M059J (cell line): ENCODE data around the gene CCDC57. TPM values are rescaled to one million over a fixed set of nuclear protein-coding genes. Genes with fewer than 3 reads are reported as not detected.

Experiments
- DNase-seq: peaks from one replicate; pipeline ENCODE4 v3.0.0-alpha.2; 2012; ENCODE audit warnings: low read depth
- total RNA-seq: library from RNA; depleted of rRNA; stranded (reverse); fragments of >200 nt; shearing (Covaris generic); gene quantifications from 2 replicates; pipeline ENCODE4 v1.2.3, GENCODE V29; 2014

Gene CCDC57
- total RNA-seq, 1 experiment from 2014 or later, result 3.4 TPM

DNA sequence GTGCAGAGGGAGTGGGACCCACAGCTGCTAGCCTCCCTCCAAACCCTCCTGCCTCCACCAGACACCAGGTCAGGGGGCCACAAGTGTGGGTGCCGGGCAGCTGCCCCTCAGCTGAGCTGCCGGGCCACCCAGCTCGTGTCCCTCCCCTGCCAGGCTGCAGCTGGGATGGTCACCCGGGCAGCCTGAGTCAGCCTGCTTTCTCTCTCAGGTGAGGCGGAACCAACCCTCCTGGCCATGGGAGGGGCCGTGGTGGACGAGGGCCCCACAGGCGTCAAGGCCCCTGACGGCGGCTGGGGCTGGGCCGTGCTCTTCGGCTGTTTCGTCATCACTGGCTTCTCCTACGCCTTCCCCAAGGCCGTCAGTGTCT is 23.1 kb upstream of the CCDC57 start:
- DNase-seq, result no peak

DNA sequence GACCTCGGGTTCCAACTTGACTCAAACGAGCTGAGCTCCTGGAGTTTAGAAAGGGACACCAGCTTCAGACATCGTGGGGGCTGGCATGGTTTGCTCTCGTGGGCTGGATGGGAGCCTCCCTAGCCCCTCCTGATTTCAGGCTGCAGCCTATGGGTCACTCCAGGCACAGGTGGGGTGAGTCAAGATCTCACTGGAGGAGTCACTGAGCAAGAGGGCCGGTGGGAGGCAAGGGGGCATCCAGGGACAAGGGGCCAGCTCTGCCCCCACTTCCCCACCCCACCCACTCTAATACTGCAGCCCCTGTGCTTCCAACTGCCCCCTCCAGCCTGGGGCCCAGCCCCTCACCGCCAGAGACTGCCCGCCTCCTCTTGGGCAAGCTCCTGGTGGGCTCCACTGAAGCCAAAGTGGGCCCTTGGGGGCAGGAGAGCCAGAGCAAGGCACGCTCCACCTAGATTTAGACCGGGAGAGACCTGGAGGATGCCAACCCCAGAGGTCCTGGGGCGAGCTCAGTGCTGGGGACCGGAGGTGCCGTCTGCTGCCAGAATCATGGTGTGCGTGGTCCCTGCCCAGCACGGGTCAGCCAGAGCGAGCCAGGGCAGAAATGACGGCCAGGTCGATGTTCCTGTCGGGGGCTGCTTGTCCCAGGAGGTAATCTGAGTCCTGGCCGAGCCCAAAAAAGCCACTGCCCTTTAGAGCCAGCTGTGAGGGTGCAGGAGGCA is 22.6 kb upstream of the CCDC57 start:
- DNase-seq, result no peak

DNA sequence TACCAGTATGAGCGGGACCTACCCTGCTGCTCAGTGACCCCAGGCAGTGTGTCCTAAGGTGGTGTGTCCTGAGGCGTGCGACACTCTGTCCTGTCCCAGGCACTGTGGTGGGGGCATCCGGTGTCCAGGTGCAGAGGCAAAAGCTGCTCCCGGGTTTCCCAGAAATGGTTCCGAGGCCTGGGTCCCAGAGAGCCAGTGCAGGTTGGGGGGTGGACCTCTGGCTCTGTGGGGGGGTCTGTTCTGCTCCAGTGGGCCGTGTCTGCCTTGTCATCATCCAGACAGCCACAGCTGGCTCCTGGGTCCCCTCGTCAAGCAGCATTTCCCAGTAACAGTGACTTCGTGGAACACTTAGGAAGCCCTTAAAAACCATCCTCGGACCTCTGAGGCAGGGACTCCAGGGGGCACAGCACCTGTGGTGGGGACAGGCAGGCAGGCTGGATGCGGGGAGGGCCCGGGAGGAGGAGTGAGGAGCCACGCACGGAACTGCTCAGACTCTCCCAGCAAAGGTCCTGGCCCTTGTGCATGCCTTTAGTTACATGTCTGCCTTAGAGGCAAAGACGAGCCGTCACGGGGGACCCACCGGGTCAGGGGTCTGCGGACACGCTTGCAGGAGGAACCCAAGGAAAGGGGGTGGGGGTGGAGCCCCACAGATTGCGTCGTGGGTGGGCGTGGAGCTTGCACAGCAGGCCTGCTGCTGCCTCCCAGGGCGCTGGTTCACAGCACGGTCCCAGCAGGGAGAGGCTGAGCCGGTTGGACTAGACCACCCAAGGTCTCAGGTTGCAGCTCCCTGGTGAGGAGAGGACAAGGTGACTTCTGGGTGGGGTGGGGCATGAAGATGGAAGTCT is 21.8 kb upstream of the CCDC57 start:
- DNase-seq, result no peak

DNA sequence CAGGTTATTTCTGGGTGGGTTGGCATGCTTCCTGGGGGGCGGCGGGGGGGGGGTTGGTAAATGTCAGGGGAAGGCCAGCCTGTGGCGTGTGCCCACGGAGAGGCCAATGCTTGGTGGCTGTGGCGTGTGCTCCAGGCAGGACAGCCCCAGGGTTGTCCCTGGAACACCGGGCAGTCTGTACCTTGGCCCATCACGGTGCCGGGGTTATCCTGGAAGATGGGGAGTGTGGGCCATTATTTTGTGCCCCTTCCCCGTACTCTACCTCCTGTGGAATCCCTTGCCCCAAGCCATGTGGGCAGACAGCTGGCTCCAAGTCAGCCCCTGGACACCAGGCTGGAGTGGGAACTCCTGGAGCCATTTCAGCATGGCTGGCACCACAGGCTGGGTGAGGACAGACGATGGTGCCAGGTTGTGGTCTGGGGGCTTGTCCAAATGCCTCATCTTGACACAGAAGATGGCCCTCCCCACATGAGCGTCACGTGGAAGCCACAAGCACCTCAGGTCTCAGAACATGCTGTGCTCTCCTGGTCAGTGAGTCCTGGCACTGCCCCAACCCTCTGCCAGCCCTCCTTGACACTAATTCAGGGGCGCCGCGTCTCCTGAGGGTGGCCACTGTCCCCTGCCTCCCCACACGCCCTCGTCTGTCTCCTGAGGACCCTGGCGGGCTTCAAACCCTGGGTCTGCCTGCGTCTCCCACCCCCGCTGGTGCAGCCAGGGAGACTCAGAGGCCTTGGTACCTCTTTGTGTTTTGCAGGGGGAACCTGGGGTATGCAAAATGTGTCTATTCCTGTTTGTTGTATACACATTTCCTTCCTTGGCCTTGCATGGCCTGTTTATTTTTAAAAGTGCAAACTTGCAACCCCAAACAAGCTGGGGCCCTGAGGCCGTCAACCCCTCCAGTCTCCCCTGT is 20.5 kb upstream of the CCDC57 start:
- no peak for DNase-seq

DNA sequence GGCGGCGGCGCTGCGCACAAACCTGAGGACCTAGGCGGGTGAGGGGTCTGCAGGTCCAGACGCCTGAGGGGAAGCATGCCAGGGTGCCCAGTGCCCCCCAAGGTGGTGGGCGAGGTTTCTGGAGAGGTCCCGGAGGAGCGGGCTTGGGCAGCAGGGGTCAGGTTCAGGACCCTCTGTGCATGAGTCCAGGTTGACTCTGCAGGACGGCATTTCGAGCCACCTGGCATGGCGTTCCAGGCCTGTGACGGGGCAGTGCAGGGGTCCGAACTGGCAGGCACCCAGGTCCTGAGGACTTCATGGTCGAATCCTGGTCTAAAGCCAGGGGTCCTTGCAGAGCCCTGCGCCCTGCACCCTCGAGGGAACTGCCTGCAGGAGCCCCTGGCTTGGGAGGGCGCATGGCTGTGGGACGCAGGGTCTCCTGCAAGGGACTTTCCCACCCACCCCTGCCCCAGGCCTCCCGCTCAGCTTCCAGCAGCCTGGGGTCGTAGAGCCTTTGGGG is 19.7 kb upstream of the CCDC57 start:
- no peak for DNase-seq

DNA sequence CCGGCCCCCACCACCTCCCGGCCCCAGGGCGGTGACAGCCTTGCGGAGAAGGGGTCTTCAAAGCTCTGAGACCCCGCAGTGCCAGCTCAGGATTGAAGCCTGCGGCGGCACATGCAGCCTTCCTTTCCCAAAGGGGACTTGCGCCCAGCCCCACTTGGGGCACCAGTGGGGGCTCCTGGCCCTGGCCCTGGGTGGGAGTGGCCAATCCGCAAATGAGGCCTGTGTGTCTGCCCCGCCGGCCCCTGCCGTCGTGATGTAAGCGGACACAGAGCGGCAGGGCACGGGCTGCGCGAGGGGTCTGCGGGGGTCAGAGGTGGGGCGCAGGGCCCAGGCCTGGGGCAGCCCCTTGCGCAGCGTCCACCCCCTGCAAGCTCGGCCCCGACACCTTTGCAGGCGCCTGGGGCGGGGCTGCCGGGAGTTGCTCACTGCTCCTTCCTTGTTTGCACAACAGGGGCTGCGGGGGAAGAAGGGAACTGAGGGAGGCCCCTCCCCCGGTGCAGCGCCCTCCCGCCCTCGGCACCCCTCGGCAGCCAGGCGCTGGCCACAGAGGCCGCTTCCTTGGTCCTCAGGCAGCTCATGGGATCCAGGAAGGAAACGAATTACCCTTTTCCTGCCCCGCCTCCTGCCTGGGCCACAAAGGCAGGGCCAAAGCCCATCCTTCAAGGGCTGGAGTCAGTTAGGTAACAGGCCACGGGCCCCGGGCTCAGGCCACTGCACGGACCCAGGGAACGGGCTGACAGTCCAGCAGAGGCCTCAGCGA is 19.1 kb upstream of the CCDC57 start:
- peak; percentile 62 for DNase-seq

DNA sequence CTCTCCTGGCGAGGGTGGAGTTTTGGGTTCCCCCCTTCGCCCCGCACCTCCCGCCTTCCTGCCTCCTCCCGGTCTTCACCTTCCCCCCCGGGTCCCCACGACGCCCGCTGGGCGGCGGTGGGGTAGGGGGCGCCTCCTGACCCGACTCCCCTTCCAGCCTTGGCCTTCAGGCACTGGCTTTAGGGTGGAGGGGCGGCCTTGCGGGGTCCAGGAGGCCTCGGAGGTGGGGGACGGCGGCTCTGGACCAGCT is 18.6 kb upstream of the CCDC57 start:
- DNase-seq, result no peak

DNA sequence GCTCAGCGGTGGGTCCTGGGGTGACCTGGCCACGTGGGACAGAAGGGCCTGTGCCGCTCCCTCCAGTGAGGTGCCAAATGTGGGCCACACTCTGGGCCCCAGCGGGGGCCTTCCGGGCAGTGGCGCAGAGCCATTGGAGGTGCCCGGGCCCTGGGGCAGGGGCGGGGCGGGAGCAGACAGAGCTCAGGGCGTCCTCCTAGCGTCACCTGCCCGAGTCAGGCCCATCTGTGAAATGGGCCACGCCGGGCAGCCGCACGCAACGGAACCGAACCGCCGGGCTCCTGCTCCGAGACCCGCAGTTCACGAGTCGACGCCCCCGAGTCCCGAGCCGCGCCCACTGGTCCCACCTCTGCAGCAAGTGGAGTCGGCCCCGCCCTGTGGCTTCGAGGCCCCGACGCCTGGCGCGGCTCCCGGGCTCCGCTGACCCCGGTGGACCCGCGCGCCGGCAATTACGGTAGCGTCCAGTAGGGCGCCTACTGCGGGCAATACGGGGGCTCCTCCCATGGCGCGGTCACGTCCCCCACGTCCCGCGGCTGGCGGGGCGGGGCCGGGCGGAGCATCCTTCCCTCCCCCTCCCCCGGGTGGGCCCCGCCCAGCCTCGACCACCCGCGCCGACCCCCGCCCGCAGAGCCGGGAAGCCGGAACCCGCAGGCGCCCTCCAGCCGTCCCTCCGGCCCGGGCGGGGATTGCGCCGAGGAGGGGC is 18.1 kb upstream of the CCDC57 start:
- peak; percentile 55 for DNase-seq

DNA sequence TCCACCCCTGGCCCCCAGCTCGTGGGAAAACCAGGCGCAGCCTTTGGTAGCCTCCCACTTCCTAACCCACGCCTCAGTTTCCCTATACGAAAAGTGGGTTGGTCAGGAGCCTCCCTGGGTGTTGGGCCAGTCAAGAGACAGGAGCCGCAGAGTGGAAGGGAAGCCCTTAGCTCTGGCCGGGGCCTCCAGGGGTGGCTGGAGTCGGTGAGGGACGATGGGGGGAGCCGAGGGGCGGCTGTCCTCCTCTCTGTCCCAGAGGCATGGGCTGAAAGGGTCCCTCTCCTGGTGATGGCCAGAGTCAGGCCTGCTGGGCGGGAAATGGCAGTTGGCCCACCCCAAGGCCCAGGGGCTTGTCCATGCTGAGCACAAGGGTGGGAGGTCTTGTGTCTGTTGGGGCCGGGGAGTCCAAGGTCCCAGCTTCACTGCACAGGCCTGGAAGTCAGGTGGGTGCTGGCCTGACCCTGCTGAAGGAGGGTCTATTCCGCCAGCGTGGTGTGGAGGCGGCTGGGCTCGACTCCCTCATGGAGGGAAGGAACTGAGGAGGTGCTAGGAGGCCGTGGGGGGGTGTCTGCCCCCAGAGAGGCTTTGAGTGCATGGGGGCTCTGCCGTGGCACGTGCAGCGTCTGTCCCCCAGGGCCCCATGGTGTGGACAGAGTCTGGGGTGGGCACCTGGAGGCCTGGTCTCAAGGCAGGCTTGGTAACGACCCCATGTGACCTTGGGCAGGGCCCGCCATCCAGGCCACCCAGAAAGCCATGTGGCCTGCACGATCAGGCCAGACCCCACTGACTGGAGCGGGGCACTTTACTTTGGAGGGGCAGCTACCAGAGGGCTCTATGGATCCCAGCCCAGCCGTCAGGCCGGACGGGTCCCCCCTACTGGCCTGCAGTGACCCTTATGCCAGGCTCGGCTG is 17.3 kb upstream of the CCDC57 start:
- no peak for DNase-seq

DNA sequence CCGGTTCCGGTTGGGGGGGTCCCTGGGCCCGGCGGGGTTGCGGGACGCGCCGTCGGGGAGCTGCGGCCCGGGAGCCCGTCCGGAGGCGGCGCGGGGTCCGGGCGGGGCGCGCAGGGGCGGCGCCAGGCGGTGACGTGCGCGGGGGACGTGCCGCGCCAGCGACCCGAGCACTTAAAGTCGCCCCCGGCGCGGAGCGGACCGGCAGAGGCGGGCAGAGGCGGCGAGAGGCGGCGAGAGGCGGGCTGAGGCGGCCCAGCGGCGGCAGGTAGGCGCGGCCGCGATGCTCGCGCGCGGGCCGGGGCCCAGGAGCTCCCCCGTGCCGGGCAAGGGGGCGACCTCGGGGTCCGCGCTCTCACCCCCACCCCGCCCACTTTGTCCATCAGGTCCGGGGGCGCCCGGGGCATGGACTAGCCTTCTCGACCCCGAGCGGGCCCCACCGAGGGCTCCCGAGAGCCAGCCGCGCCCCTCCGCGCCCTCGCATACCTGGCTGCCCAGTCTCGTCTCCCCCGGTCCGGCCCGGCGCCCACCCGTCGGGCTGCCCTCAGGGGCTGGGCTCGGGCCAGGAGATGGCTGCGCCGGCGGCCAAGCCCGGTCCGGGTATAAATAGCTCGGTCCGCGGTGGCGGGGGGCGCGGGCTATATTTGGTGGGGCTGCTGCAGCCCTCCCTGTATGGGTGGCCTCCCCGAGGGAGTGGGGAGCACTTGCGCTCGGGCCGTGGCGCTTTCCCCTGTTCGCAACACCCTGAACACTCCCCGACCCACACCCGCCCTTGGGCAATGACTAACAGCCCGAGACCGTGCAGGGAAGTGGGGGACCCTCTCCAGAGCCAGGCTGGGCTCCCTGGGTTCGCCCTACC is 16.4 kb upstream of the CCDC57 start, which contains the start of gene SLC16A3:
SLC16A3 (plus strand) TSS at position 201 of the 856 bp plus-strand sequence. CDS start 6,967 bp downstream, outside the sequence.
- peak; percentile 54 for DNase-seq

DNA sequence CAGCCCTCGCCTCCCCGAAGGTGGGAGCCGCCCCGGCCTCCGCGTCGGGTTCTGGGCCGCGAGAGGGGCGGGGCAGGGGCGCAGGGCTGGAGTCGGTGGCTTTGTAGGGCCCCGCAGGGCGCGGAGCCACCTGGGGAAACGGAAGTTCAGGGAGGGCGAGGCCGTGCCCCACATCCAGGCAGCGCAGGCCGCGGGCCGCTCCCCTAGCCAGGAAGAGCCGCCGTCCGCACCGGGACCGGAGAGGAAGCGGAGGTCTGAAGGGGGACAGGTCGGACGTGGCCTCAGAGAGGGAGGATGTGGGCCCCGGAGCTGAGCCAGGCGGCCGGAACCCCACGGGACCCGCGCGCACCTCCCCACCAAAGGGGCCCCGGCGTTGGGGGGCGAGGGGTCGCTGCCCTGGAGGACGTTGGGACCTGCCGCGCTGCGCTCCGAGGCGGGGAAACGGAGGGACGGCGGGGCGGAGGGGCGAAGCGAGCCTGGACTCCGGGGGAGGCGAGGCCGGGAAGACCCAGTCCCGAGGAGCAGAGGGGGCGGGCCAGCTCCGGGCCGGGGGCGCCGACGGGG is 15.7 kb upstream of the CCDC57 start:
- DNase-seq, result no peak

DNA sequence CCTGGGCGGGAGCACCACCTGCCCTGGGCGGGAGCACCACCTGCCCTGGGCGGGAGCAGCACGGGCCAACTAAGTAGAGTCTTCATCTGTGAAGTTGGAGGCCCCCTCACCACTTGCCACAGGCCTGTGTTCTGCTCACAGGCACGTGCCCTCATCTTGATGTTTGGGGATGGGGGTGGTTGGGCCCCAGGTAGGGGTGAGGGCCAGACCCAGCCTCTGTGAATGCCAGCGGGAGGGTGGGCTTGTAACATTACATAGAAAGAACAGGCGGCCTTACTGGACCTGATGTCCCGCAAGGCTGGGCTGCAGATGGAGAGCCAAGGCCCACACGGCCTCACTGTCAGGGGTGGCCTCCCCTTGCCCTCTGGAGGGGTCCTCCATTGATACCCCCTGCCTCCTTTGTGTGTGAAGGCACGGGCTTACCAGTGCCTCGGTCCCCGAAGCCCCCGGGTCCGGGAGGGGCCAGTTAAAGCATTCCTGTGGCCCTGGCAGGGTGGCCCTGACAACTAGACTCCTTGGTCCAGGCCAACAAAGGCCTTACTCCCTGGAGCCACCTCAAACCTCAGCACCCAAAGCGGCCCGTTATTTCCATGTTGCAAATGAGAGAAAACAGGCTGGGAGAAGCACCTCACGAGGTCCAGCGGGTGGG is 15.1 kb upstream of the CCDC57 start:
- no peak for DNase-seq

DNA sequence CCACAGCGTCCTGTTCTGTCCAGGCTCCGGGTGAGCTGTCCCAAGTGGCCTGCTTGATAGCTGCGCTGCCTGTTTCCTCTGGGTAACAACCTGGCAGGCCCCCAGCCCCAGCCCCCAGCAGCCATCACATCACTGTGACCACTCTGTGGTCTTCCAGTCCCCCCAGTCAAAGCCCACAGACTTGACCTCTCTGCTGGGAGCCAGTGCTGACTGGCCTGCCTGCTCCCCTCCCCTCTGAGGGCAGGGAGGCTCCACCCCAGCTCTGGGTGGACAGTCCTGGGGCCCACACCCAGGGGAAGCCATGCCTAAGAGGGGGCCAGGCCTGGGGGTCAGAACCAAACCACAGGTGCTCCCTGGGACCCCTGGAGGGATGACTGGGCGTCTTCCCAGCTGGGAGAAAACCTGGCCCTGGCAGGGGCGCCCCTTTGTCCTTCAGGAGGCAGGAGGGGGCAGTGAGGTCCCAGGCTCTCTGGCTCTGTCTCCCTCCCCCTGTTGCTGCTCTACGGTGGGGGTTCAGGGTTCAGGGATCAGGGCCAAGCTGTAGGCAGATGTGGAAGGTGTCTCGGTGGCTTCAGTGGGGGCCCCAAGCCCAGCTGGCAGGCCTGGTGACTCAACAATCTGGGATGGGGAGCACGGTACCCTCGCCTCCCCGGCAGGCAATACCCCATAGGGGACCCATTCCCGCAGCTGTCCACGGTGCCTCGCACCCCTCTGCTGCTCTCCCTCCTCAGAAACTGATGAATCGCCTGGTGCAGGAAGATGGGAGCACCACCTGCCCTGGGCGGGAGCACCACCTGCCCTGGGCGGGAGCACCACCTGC is 14.4 kb upstream of the CCDC57 start:
- no peak for DNase-seq

DNA sequence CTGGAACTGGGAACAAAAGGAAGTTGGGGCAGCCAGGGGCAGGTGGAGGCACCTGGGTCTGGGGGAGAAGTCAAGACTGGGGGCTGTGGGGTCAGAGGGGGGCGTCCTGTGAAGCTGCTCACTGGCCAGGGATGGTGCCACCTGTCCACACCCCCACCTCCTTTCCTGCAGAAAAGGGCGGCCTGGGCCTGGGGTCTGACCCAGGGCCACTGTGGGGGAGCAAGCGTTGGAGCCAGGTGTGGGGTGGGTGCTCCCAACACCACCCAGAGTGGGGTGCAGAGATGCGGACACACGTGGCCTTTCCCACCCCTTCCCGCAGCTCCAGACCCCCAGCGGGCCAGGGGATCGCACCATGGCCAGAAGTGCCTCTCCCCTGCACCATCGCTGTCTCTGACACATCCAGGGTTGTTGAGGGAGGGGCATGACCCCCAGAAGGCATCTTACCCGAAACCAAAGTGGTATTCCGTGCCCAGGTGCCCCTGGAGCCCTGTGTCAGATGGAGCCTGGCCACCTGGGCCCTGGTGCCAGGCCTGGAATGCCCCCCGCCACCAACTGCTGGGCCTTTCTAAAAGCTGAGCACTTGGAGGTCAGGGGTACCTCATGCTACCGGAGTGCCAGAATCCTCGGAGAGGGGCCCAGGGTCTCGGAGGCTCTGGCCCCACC is 13.6 kb upstream of the CCDC57 start:
- no peak for DNase-seq

DNA sequence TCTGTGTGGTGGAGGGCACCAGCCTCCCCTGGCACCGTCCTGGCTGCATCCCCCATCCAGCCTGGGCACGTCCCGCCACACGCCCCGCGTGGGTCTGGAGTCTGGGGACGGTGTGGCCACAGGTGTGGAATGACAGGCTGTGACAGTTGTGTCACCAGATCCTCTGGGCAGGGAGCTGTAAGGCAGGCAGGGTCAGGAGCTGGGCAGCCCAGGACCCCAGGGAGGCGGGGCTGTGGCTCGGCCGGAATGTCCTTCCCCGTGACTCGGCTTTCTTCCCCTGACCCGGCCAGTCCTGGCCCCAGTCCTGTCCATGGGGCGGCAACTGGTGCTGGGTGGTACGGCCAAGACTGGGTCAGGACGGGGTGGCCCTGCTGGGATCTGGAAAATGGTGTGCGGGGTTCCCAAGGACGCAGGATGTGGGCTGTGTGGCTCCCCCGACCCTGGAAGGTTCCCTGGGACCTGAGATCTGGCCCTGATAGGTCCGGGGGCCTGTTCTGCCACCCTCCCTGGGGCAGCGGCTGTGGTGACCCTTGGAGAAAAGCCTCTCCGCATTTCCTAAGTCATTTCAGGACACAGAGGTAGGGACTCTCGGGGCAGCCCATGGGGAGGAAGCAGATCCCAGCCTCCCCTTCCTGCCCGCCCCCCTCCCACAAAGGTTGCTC is 12.9 kb upstream of the CCDC57 start:
- no peak for DNase-seq

DNA sequence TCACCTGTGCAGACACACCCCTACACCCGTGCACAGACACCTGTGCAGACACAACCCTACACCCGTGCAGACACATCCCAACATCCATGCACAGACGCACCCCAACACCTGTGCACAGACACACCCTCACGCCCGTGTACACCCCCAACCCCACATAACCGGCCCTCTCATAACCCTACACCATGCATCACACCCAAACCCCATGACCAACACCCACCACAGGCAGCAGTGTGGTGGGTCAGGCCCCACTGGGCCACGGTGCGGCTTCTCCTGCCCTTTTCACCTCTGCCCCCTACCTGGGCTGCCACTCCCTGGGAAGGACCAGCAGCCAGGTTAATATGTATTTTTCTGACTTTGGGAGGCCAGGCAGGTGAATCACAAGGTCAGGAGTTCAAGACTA is 12.0 kb upstream of the CCDC57 start:
- DNase-seq, result no peak
